ENCODE measurements around the gene TMCC2. TPM values are rescaled to one million over a fixed set of nuclear protein-coding genes. Genes with fewer than 3 reads are reported as not detected.
"Not testable (repeated sequence)": the region's sequence is repeated elsewhere in the genome, so short reads cannot be mapped to it uniquely, and the experiment has no call there.

Gene TMCC2
- total RNA-seq, 2 donors from 2014 or later: 1.5 to 10.6 TPM

DNA sequence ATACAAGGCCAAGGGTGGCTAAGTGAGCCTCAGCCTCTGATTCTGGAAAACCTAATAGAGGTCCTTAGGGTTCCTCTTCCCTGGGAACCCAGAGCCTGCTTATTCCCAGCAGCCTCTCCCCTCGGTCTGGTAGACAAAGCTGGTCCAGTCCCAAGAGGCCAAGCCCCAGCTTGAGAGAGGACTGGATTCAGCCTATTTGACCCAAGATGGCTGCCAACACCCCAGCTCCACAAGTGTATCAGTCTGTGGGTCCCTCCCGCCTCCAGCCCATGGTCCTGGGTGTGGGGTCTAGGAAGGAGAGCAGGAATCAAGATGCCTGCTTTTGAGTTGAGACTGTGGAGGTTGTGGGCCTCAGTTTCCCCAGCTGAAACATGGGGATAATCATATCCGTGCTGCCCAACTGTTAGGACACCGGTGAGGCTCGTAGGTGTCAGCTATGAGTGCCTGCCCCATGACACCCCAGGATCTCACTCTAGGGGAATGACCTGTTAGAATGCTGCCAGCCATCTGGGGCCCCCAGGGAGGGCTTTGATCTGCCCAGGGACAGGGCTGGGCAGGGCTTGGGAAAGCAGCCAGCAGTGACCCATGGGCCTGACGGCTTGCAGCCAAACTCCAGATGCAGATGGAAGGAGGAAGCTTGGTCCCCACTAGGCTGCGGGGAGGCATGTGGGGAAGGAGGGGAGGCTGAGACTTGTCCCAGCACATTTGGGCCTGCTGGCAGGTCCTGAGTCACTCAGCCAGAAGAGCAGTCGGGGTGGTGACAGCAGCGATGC lies 48.4 kb downstream of the TMCC2 start:
- H3K27me3 ChIP-seq (replicated peaks; ENCODE audit: insufficient read depth): no peaks in the 10 kb centered on the region
- no peak overlapping the region for H3K27ac ChIP-seq
- no peak for DNase-seq (ENCODE audit: low spot score)
- no peaks in the 10 kb centered on the region for H3K36me3 ChIP-seq
- 70% methylated on average over 9 of the region's 9 CpGs for WGBS
- no peaks in the 10 kb centered on the region for H3K9me3 ChIP-seq
- TF ChIP-seq POLR2AphosphoS5 (IDR thresholded peaks at IDR 0.05) (no peak), POLR2A (IDR thresholded peaks at IDR 0.05) (no peak)
- intact Hi-C loops (cut with DNase I): loop anchor here (10.0 kb wide), 1 partner anchor 249 kb away; no protein-coding TSS in a partner anchor
- H3K4me3 ChIP-seq: no peak overlapping the region
- H3K4me1 ChIP-seq (replicated peaks): no peaks in the 10 kb centered on the region

GRCh38 chr1:205276689-205277065 lies 48.9 kb downstream of the TMCC2 start:
- Histone ChIP-seq H3K27me3 (replicated peaks; ENCODE audit: insufficient read depth) (no peaks in the 10 kb centered on the region), H3K4me3 (no peak overlapping the region), H3K9me3 (no peaks in the 10 kb centered on the region), H3K27ac (no peak overlapping the region), H3K4me1 (replicated peaks) (no peaks in the 10 kb centered on the region), H3K36me3 (no peaks in the 10 kb centered on the region)
- WGBS: 38% methylated on average over 5 of the region's 8 CpGs
- no peak for TF ChIP-seq POLR2AphosphoS5 (IDR thresholded peaks at IDR 0.05)
- TF ChIP-seq CTCF (IDR thresholded peaks at IDR 0.05): no peak
- no peak for TF ChIP-seq POLR2A (IDR thresholded peaks at IDR 0.05)
- DNase-seq (ENCODE audit: low spot score): no peak
- intact Hi-C loops (cut with DNase I): loop anchor here (10.0 kb wide), 1 partner anchor 248 kb away; no protein-coding TSS in a partner anchor

- Histone ChIP-seq H3K4me3 (no peak overlapping the region), H3K9me3 (no peaks in the 10 kb centered on the region), H3K36me3 (no peaks in the 10 kb centered on the region), H3K27me3 (replicated peaks; ENCODE audit: insufficient read depth) (no peaks in the 10 kb centered on the region), H3K27ac (no peak overlapping the region), H3K4me1 (replicated peaks) (no peaks in the 10 kb centered on the region)
- TF ChIP-seq POLR2A (IDR thresholded peaks at IDR 0.05) (no peak), CTCF (IDR thresholded peaks at IDR 0.05) (no peak), POLR2AphosphoS5 (IDR thresholded peaks at IDR 0.05) (no peak)
- 84% methylated on average over 3 of the region's 3 CpGs for WGBS
- intact Hi-C loops (cut with DNase I): loop anchor here (10.0 kb wide), 1 partner anchor 245 kb away; no protein-coding TSS in a partner anchor
- no peak for DNase-seq (ENCODE audit: low spot score)
Measured at GRCh38 chr1:205279986-205280385, 52.2 kb downstream of the TMCC2 start.

GRCh38 chr1:205280666-205281395 lies 53.1 kb downstream of the TMCC2 start:
- H3K27ac ChIP-seq; H3K36me3 ChIP-seq; H3K27me3 ChIP-seq (replicated peaks; ENCODE audit: insufficient read depth); intact Hi-C loops (cut with DNase I); H3K4me3 ChIP-seq; H3K9me3 ChIP-seq; H3K4me1 ChIP-seq (replicated peaks); DNase-seq (ENCODE audit: low spot score): not testable (repeated sequence)
- WGBS: 92% methylated on average over 10 of the region's 10 CpGs

GRCh38 chr1:205283270-205284147 lies 55.8 kb downstream of the TMCC2 start:
- Histone ChIP-seq H3K36me3 (no peaks in the 10 kb centered on the region), H3K4me1 (replicated peaks) (no peaks in the 10 kb centered on the region), H3K9me3 (no peaks in the 10 kb centered on the region), H3K27me3 (replicated peaks; ENCODE audit: insufficient read depth) (no peaks in the 10 kb centered on the region), H3K4me3 (no peak overlapping the region), H3K27ac (no peak overlapping the region)
- no peak for DNase-seq (ENCODE audit: low spot score)
- TF ChIP-seq POLR2AphosphoS5 (IDR thresholded peaks at IDR 0.05) (no peak), CTCF (IDR thresholded peaks at IDR 0.05) (no peak), POLR2A (IDR thresholded peaks at IDR 0.05) (no peak)
- 77% methylated on average over 15 of the region's 15 CpGs for WGBS
- intact Hi-C loops (cut with DNase I): no loop called here

All from prostate gland (tissue), 2 donors.